Colonic mucosa (tissue), 4 donors: ENCODE measurements around the gene ASPN. TPM values are rescaled to one million over a fixed set of nuclear protein-coding genes. Genes with fewer than 3 reads are reported as not detected.

Experiments
- DNase-seq: peaks from one replicate; pipeline ENCODE4 v3.0.0-alpha.2; 2020
- H3K27ac ChIP-seq: fragments of 200-600 bp; one replicate; pipeline ENCODE4 v1.8.0; 2021
- H3K27me3 ChIP-seq: fragments of 200-600 bp; one replicate; pipeline ENCODE4 v1.8.0; 2021
- H3K36me3 ChIP-seq: fragments of 200-600 bp; one replicate; pipeline ENCODE4 v1.8.0; 2021
- H3K4me1 ChIP-seq: fragments of 200-600 bp; one replicate; pipeline ENCODE4 v1.8.0; 2021; ENCODE audit warnings: mild to moderate bottlenecking
- H3K4me3 ChIP-seq: fragments of 200-600 bp; one replicate; pipeline ENCODE4 v1.8.0; 2021
- H3K9ac ChIP-seq, 2 donors: one replicate each; pipeline ENCODE4 v1.7.0; 2013; ENCODE audit warnings: control low read depth in 2 of 2, low read depth in 2 of 2, low read length in 2 of 2
- H3K9me3 ChIP-seq: fragments of 200-600 bp; one replicate; pipeline ENCODE4 v1.8.0; 2021
- intact Hi-C: fragments of 100-400 bp; cut with DNase I; formaldehyde crosslinking; loops from one replicate; pipeline ENCODE4 v1.14.1; 2022
- total RNA-seq, 2 donors: library from RNA; stranded (reverse); fragmentation: NEBNext Ultra II Directional in 1 of 2; extraction: Animal tissue kit (Norgen Biotek cat#: 25700) in 1 of 2; gene quantifications; one replicate each; pipeline ENCODE4 v1.2.1, GENCODE V29; 2021
- TF ChIP-seq, protein P1 (sequence below): fragments of 200-600 bp; IDR thresholded peaks from one replicate; pipeline ENCODE4 v1.8.0; 2022; ENCODE audit warnings: antibody characterized with exemption, mild to moderate bottlenecking
- donor health status: healthy.
- donor health status: DM: no; HTN: no; CAD: no.
- donor health status: DM: no; HTN: no; CAD: no.

The ASPN gene
- total RNA-seq, 2 donors from 2014 or later, result 0.40 to 7.6 TPM

DNA sequence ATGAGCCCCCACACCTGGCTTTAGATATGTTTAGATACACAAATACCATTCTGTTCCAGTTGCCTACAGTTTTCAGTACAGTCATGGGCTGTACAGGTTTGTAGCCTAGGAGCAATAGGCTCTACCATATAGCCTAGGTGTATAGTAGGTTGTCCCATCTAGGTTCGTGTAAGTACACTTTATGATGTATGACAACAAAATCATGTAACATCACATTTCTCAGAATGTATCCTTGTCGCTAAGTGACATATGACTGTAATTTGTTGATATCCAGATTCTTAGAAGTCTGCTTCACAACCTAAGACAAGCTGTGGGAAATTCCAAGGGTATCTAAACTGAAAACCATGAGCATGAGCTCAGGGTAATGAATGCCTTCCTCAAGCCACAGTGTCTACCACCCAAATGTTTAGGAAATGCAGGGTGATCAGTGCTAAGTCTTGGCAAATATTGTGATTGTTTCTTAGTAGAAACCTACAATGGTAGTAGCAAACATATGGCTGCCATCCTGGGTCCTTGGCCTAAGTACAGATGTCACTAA, 45.1 kb upstream of the ASPN start:
- Histone ChIP-seq H3K4me3 (no peak overlapping the region), H3K27me3 (no peaks in the 10 kb centered on the region), H3K9ac (no peak overlapping the region), H3K27ac (no peak overlapping the region), H3K36me3 (no peaks in the 10 kb centered on the region), H3K4me1 (no peaks in the 10 kb centered on the region), H3K9me3 (no peaks in the 10 kb centered on the region)
- TF ChIP-seq, protein P1, sequence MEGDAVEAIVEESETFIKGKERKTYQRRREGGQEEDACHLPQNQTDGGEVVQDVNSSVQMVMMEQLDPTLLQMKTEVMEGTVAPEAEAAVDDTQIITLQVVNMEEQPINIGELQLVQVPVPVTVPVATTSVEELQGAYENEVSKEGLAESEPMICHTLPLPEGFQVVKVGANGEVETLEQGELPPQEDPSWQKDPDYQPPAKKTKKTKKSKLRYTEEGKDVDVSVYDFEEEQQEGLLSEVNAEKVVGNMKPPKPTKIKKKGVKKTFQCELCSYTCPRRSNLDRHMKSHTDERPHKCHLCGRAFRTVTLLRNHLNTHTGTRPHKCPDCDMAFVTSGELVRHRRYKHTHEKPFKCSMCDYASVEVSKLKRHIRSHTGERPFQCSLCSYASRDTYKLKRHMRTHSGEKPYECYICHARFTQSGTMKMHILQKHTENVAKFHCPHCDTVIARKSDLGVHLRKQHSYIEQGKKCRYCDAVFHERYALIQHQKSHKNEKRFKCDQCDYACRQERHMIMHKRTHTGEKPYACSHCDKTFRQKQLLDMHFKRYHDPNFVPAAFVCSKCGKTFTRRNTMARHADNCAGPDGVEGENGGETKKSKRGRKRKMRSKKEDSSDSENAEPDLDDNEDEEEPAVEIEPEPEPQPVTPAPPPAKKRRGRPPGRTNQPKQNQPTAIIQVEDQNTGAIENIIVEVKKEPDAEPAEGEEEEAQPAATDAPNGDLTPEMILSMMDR, result no peak
- intact Hi-C loops, result no loop called here
- DNase-seq, result no peak

GRCh38 chr9:92525306-92525705, 43.0 kb upstream of the ASPN start:
- DNase-seq, result no peak
- H3K9ac ChIP-seq, result no peak overlapping the region
- no peak overlapping the region for H3K27ac ChIP-seq
- H3K4me3 ChIP-seq, result no peak overlapping the region
- intact Hi-C loops, result no loop called here
- no peaks in the 10 kb centered on the region for H3K36me3 ChIP-seq
- TF ChIP-seq, protein P1, result no peak
- H3K4me1 ChIP-seq, result no peaks in the 10 kb centered on the region
- H3K27me3 ChIP-seq, result no peaks in the 10 kb centered on the region
- no peaks in the 10 kb centered on the region for H3K9me3 ChIP-seq

- Histone ChIP-seq H3K36me3 (no peaks in the 10 kb centered on the region), H3K4me1 (no peaks in the 10 kb centered on the region), H3K27ac (no peak overlapping the region), H3K27me3 (no peaks in the 10 kb centered on the region), H3K4me3 (no peak overlapping the region), H3K9ac (no peak overlapping the region), H3K9me3 (no peaks in the 10 kb centered on the region)
- no peak for DNase-seq
- intact Hi-C loops, result no loop called here
- TF ChIP-seq, protein P1, result no peak
Measured at GRCh38 chr9:92524881-92525280, 42.6 kb upstream of the ASPN start.

DNA sequence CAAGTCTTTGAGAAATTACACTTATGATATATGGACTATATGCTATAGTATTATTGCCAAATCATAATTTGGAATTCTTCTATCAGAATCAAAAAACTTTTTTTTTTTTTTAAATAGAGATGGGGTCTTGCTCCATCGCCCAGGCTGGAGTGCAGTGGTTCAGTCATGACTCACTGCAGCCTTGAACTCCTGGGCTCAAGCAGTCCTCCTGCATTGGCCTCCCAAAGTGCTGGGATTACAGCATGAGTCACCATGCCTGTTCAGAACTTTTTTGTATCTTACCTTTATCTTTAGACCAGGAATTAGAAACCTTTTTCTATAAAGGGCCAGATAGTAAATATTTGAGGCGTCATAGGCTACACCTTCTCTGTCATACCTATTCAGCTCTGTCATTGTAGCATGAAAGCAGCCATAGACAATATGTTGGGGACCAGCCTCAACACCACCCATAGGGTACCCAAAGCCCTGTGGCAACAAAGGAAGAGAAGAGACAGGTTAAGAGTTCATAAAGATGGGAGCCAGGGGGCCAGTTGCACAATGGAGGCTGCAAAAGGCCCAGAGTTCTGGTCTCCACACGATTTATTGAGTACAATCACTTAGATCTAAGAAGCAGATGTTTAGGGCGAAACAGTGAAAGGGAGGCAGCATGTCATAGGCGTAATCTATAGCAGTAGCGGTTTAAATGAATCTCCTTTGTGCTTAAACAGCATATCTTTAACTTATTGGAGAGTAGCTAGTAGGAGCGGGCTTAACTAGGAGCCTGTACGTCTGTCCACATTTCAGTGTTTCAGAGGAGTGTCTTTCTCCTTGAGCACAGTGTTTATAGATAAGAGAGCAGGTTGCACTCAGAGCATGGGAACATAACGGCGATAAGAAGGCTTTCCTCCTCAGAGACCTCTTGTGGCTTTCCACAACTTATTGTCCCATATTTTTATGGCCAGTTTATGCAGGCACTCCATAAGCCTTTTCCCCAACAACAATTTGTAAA, 41.0 kb upstream of the ASPN start:
- no peaks in the 10 kb centered on the region for H3K36me3 ChIP-seq
- no peaks in the 10 kb centered on the region for H3K27me3 ChIP-seq
- DNase-seq, result no peak
- no peaks in the 10 kb centered on the region for H3K9me3 ChIP-seq
- H3K4me1 ChIP-seq, result no peaks in the 10 kb centered on the region
- no peak overlapping the region for H3K27ac ChIP-seq
- intact Hi-C loops, result no loop called here
- TF ChIP-seq, protein P1, result no peak
- H3K9ac ChIP-seq, result no peak overlapping the region
- H3K4me3 ChIP-seq, result no peak overlapping the region

DNA sequence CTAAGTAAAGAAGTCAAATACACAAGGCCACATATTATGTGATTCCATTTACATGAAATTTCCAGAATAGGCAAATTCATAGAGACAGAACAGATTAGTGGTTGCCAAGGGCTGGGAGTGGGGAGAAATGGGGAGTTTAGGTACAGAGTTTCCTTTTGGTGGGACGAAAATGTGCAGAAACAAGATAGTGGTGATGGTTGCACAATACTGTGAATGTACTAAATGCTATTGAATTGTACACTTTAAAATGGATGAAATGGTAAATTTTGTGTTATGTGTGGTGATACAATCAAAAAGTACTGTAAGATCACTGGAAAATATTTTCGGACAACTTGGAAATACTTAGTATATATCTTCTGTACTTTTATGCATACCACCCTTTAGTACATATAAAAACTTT, 38.5 kb upstream of the ASPN start:
- H3K27me3 ChIP-seq, result no peaks in the 10 kb centered on the region
- intact Hi-C loops, result no loop called here
- H3K9me3 ChIP-seq, result no peaks in the 10 kb centered on the region
- H3K36me3 ChIP-seq, result no peaks in the 10 kb centered on the region
- TF ChIP-seq, protein P1, result no peak
- no peak overlapping the region for H3K27ac ChIP-seq
- H3K9ac ChIP-seq, result no peak overlapping the region
- no peak overlapping the region for H3K4me3 ChIP-seq
- H3K4me1 ChIP-seq, result no peaks in the 10 kb centered on the region
- DNase-seq, result no peak
